SH-SY5Y (cell line): ENCODE data around the gene TIMM10.

Experiments
- GATA2 ChIP-seq: IDR thresholded peaks from 2 replicates; pipeline ENCODE4 v1.6.1; 2011; ENCODE audit warnings: mild to moderate bottlenecking, low read depth, low read length
- GATA3 ChIP-seq: IDR thresholded peaks from 2 replicates; pipeline ENCODE4 v1.6.1; 2011; ENCODE audit warnings: low read depth, mild to moderate bottlenecking, low read length, moderate library complexity

Gene TIMM10

GRCh38 chr11:57515332-57516060 lies 15.1 kb downstream of the TIMM10 start, which contains the start of gene SLC43A1:
Gene SLC43A1 (minus strand): TSS chr11:57515702. CDS start chr11:57514111, 1,591 bp downstream.
- TF ChIP-seq GATA3 (no peak), GATA2 (no peak)

DNA sequence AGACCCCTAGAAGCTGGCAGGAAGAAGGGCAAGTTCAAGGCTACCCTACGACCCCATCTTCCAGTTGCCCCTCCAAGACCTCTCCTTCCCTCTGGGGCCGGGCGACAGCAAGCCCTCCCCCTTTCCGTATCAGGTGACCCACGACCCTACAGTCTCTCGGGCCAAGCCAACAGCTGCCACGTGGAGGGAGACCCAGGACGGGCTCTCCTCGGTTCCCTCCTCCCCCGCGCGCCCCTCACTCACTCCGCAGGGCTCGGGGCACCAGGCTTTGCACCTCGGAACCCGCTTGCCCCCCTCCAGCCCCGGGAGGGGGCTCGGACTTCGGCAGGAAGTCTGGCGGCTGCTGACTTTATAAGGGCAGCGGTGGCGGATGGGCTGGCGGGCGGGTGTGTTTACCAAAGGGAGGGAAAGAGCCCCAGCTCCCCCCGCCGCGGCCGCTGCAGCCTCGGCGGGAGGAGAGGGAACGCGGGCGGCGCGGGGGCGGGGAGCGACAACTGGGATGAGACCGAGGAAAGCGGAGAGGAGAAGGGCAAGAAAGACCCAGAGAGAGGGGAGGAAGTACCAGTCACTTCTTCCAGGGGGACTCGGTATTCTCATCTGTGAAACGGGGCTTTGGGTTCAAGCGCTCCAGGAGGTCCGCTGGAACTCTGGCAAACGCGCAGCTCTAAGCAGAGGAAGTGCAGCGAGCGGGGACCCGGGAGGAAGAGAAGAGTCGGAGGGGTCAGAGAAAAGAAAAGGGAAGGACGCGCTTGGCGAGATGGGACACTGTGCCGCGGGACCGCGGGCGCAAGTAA lies 15.8 kb downstream of the TIMM10 start:
- TF ChIP-seq GATA2 (no peak), GATA3 (no peak)

DNA sequence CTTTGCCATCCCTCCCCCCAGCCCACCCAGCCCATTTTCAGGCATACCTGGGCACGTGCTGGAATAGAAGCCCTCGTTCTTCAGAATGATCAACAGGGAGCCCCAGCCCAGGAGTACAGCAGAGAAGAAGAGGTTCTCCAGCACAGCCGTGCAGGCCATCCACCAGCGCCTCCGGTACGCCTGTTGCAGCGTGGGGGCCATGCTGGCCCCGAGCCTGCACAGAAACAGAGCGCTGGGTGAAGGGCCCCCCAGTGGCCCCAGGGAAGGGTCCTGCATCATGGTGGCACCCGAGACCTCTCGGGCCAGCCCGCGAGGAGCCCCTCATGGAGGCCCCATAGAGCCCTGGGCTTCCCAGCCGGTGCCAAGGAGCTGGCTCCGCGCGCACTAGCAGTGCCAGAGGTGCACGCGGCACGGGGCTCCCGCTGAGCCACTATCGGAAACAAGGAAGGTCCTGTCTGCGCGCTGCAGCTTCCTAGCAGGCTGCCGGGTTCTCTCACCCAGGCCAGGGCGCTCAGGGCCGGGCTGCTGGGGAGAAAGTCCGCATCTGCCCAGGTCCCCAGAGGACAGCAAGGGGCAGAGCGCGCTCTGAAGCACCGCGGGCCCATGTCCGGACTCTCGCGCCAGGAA lies 16.5 kb downstream of the TIMM10 start:
- TF ChIP-seq GATA2, result no peak
- TF ChIP-seq GATA3, result no peak

DNA sequence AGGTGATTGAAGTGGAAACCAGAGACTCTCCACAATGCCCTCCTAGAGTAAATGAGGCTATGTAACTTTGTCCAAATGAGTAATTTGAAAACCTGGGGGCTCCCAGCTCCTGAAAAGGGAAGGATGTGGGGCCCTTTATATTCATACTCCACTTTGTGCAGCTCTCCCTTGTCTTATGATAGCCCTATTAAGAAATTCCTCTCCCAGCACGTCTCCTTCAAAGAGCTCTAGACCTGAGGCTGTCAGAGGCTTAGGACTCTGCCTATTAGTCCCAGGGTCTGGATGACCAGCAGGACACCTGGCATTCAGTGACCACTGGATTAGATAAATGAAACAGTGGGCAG lies 17.1 kb downstream of the TIMM10 start:
- no peak for TF ChIP-seq GATA3
- no peak for TF ChIP-seq GATA2

GRCh38 chr11:57512646-57513451 lies 17.7 kb downstream of the TIMM10 start:
- no peak for TF ChIP-seq GATA3

GRCh38 chr11:57511741-57512430 lies 18.7 kb downstream of the TIMM10 start:
- TF ChIP-seq GATA3, result no peak

DNA sequence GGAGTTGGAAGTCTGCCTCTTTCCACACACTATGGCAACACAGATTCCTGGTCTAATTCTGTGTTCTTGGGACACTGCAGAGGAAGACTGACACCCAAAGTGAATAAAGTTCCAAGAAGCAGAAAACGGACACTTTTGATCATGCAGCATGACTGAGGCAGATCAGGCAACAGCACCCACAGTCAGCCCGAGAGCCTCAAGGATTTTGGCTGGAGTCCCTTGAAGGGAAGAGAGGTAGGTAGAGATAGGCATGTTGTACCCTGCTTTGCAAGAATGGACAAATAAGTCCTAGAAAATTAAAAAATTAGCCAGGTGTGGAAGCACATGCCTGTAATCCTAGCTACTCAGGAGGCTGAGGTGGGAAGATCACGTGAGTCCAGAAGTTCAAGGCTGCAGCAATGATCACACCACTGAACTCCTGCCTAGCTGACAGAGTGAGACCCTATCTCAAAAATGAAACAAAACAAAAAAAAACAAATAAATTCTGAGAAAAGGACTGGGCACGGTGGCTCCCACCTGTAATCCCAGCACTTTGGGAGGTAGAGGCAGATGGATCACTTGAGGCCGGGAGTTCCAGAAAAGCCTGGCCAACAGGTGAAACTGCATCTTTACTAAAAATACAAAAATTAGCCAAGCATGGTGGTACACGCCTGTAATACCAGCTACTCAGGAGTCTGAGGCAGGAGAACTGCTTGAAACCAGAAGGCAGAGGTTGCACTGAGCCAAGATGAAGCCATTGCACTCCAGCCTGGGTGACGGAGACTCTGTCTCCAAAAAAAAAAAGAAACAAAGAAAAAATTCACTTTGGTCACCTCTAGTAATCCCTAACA lies 22.0 kb downstream of the TIMM10 start:
- TF ChIP-seq GATA3 (no peak), GATA2 (no peak)

DNA sequence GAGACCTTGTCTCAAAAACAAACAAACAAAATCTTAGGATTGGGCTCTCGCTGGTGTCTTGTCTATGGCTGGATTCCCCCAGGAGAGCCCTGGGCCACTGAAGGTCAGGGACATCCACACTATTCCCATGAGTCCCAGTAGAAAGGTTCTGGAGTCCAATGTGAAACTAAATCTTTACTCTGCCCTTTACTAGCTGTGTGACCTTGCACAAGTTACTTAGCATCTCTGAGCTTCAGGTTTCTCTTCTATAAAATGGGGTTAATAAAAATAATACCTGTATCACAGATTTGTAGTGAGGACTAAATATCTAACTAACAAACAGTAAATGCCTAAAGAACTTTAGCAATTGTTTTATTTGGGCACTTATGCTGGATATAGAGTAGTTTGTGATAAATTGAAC lies 24.0 kb downstream of the TIMM10 start:
- TF ChIP-seq GATA3, result no peak
- no peak for TF ChIP-seq GATA2

- TF ChIP-seq GATA2, result no peak
- no peak for TF ChIP-seq GATA3
Measured at GRCh38 chr11:57504511-57504910, 26.0 kb downstream of the TIMM10 start.

DNA sequence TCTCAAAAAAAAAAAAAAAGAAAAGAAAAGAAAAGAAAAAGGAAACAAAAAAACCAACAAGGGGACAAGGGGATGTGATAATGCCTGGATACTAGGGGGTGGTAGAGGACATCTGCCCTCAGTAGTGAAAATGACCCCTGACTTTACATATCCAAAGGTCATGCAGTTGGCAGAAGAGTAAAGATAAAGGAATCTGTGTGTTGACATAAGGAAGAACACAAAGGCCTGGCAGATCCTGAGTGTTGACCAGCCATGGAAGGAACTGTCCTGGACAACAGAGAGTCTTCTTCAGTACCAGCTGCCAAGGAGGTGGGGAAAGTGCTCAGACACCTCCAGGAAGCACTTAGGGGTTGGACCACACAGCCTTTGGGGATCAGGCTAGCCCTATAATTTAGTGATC lies 27.7 kb downstream of the TIMM10 start:
- TF ChIP-seq GATA3, result no peak
- no peak for TF ChIP-seq GATA2

DNA sequence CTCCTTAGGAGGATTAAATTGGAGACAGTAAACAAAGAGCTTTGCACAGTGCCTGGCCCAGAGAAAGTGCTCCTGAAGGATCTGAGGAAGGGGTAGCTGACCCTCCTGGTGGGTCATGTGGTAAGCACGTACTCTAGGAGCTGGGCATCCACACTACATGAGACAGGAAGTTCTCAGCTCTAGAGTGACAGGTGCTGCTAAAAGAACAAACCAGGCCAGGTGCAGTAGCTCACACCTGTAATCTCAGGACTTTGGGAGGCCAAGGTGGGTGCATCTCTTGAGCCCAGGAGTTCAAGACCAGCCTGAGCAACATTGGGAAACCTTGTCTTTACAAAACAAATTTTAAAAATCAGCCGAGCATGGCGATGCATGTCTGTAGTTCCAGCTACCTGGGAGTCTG lies 28.2 kb downstream of the TIMM10 start:
- no peak for TF ChIP-seq GATA2
- TF ChIP-seq GATA3, result no peak

DNA sequence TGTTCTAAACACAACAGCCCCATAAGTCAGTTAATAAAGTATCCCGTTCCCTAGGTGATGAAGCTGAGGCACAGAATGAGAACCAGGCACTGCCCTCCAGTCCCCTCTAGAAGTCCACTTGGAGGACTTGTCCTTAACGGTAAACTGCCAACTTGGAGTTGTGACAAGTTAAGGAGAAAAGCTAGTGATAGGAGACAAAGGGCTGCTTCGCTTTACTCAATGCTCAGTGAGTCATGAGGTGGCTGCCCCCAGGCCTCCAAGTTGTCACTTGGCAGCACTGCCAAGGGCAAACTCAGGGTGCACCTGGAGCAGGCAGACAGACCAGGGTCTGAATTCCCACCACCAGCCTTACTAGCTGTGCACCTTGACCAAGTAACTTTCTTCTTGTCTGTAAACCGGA lies 28.6 kb downstream of the TIMM10 start:
- TF ChIP-seq GATA3 (no peak), GATA2 (no peak)

- TF ChIP-seq GATA3 (no peak), GATA2 (no peak)
Measured at GRCh38 chr11:57500926-57501325, 29.6 kb downstream of the TIMM10 start.

DNA sequence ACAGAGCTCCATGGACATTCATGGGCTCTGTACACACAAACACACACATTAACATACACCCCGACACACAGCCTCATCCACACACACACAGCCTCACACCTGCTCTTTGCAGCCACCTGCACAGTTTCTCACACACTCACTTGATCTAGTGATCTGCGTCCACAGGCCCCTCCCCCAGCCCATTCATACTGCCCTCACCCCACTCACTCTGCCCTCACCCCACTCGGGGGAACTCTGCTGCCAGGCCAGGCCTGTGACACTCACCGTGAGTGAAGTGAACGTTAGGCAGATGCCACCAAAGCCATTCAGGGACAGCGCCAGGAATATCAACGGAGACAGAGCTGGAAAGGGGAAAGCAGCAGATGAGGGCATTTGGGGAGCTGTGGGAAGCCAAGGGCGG lies 30.0 kb downstream of the TIMM10 start:
- no peak for TF ChIP-seq GATA3
- TF ChIP-seq GATA2, result no peak
